Stimulated activated CD8-positive, alpha-beta memory T cell treated with anti-CD3 and anti-CD28 coated beads, Interleukin-4, amount 100 ng/mL, for 24 hours (primary cell): ENCODE data around the gene SLC39A3.

Experiments
- DNase-seq: peaks from one replicate; pipeline ENCODE4 v3.0.0-alpha.2; 2020; ENCODE audit warnings: low read depth

Gene SLC39A3

DNA sequence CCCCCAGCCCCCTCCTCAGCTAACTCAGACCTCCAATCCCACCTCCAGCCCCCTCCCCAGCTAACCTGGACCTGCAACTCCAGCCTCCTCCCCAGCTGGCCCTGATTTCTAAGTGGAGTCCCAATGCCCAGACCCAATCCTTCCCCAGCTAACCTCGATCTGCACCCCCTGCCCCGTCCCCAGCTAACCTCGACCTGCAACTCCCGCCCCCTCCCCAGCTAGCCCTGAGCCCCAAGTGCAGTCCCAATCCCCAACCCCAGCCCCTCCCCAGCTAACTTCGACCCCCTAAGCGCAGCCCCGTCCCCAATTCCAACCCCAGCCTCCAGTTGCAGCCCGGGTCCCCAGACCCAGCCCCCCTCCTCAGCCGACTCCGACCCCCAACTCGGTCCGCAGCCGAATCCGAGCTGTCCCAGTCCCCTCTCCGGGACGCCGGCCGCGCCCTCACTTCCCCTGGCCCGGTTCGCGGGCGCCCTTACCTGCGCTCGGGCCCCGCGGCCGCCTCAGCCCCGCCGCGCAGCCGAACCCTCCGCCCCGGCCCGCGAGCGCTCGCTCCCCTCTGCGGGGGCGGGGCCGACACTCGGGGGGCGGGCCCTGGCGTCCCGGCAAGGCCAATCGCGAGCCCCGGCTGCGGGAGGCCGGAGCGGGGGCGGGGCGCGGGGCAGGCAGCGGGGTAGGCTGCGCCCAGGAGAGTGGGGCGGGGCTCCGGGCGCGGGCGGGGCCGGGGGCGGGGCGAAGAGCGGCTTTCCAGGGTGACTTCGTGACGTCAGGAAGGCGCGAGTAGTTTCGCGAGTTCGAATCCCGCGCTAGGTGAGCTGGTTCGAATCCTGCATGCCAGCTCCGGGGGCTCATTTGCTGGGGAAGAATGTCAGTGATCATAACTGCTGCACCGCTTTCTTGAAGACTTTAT, 37.4 kb downstream of the SLC39A3 start, which contains the start of gene GNG7:
Gene GNG7 (minus strand): TSS at position 525 of the 907 bp plus-strand sequence. CDS start 182,006 bp downstream, outside the sequence.
- peak; percentile 93 for DNase-seq

DNA sequence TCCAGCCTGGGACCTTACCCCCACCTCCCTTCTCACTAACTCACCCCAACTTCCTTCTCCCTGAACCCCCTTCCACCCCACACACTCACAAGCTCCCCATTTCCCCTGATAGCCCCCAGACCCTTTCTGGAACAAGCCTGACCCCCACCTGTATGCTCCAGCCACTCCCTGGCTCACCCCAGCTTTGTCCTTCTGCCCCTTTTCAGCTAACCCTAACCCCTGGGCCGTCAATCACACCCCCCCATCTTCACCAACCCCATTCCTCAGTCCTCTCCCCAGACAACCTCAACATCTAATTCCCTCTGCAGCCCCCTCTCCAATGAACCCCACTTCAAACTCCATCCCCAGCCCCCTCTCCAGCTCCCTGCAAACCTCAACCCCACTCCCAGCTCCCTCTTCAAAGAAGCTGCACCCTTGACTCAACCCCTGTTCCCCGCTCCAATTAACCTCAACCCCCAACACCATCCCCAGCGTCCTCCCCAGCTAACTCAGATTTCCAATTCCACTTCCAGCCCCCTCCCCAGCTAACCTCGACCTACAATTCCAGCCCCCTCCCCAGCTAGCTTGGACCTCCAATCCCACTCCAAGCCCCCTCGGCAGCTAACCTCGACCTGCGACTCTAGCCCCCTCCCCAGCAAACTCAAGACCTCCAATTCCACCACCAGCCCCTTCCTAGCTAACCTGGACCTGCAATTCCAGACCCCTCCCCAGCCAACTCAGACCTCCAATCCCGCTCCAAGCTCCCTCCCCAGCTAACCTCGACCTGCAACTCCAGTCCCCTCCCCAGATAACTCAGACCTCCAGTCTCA, 38.3 kb downstream of the SLC39A3 start:
- DNase-seq: no peak

DNA sequence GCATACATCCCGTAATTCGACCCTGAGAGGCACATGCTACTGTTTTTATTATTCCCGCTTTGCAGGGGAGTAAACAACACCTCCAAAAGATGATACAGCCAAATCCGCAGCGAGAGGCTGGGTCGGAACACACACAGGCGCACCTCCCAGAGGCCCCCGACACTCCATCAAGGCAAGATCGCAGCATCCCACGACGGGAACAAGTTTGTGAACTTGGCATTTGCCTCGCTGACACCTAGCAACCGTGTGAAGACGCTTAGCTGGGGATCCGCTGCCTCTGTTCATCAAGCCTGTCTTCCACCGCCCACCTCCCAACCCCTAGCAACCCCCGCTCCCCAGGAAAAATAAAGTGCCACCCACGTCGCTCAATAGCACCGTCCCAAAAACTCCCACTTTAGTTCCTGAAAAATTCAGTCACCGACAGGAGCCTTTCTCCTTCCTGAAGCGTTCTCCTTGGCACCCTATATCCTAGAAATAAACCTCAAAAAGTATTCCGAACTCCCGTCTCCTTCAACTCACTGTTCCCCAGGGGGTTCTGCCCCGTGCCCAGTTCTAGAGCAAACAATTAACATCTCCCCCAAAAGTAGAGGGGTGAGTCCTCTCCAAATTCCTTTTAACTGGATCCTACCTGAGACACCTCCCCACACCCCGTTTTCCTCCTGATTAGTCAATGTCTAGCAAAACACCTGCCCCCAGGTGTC, 39.0 kb downstream of the SLC39A3 start:
- no peak for DNase-seq

DNA sequence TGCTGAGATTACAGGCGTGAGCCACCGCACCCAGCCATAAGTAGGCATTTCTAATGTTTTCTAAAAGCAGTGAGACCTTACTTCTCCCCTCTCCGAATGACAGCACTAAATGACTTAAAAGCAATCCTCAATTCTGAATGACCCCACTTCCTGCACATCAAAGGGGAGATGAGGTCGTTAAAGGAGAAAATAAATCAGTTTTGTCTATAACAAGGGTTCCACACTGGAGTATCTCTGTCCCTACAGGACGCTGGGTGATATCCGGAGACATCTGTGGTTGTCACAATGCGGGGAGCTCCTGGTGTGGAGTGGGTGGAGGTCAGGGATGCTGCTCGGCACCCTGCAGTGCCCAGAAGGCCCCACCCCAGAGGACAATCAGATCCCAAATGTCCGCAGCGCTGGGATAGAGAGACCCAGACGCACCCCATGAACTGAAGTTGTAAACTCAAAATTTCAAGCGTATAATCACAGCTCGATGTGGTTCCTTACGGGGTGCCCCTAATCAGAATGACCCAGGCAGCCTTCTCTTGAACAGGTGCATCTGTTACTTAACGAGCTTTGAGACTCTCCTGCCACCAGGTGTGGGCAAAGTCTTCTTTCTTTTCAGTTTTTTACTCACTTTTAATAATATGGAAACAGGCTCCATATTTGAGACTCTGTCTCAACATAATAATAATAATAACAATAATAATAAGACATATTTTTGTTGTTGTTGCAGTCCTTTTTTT, 40.2 kb downstream of the SLC39A3 start:
- DNase-seq: no peak

DNA sequence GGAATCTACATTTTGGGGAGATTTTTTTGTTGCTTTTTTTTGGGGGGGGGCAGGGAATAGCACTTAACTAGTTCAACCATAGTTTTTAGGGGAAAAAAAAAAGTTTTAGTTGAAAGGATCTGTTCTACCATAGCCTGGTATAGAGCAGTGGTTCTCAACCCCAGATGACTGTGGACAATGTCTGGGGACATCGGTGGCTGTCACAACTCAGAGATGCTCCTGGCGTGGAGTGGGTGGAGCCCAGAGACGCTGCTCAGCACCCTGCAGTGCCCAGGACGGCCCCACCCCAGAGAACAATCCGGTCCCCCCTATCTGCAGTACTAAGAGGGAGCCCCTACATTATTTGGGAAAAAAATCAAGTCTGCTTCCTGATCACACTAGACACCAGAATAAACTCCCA, 45.6 kb downstream of the SLC39A3 start:
- DNase-seq: no peak

DNA sequence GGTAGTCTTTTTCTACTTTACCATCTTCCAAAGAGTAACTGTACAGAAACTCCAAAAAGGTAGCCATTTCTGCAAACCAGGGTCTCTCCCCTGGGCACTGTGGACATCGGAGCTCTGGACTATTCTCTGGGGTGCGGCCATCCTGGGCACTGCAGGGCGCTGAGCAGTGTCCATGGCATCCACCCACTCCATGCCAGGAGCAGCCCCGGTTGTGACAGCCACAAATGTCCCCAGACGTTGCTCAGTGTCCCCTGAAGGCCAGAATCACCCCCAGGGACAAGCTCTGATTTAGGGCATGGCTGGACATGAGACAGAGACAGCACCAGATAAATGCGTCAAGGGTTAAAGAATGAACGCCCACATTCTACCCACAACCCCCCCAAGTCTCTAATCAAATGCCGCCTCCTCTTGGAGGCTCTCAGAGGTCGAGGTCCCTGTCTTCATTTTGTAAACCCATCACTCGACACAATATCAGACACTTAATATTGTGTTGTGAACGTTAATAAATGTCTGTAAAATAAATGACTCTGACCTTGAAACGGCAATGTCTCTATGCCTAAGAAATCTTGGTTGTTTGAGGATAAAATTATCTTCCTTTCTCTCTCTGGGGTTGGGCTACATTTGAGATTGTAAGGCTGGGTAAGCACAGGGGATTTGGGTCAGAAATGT, 46.2 kb downstream of the SLC39A3 start:
- no peak for DNase-seq

DNA sequence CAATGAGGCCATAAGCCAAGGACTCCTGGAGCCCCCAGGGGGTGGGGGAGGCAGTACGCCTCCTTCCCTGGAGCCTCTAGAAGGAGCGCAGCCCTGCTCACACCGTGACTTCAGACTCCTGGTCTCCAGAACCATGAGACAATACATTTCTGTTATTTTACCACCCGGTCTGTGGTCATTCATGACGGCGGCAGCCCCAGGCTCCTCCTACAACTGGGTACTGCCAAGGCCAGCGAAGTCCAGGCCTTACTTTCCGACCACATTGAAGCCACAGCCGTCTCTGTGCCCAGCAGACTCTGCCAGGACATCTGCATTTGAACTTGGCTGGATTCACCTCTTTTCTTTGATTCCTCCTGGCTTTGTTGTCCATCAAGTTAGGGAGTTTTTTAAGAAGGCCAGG, 47.9 kb downstream of the SLC39A3 start:
- no peak for DNase-seq

DNA sequence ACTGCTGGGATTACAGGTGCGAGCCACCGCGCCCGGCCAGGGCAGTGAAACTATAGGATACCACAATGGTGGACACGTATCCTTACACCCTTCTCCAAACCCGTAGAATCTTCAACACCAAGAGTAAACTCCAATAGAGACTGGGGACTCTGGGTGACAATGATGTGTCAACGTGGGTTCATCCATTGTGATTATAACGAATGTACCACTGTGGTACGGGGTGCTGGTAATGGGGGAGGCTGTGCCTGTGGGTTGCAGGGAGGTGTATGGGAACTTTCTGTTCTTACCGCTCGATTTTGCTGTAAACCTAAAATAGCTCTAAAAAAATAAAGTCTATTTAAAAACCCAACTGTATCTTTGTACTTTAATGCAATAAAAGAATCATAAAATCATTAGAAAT, 49.0 kb downstream of the SLC39A3 start:
- DNase-seq: no peak

DNA sequence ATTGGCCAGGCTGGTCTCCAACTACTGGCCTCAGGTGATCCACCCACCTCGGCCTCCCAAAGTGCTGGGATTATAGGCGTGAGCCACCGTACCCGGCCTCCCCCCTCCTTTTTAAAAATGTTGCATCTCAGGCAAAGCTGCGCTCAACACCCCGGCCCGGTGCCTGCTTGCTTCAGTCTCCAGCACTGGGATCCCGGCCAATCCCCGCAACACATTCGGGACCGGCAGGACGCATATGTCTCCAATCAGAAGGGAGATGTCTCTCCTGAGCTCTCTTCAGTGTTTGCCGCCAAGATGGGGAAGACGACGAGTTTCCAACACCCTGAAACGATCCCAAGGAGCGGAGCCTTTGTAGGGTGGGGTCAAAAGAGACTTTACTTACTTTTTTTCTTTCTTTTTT, 53.5 kb downstream of the SLC39A3 start:
- no peak for DNase-seq

DNA sequence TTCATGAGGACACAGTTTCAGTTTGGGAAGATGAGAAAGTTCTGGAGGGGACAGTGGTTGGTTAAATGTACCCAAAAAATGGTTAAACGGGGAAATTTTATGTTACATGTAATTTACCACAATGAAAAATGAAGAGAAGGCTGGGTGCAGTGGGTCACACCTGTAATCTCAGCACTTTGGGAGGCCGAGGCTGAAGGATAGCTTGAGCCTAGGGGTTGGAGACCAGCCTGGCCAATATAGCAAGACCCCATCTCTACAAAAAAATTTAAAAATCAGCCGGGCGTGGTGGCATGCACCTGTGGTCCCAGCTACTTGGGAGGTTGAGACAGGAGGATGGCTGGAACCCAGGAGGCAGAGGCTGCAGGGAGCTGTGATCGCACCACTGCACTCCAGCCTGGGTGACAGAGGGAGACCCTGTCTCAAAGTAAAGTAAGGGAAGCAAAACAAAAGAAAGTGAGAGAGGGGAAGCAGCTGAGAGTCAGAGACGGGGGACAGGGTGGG, 54.6 kb downstream of the SLC39A3 start:
- no peak for DNase-seq

DNA sequence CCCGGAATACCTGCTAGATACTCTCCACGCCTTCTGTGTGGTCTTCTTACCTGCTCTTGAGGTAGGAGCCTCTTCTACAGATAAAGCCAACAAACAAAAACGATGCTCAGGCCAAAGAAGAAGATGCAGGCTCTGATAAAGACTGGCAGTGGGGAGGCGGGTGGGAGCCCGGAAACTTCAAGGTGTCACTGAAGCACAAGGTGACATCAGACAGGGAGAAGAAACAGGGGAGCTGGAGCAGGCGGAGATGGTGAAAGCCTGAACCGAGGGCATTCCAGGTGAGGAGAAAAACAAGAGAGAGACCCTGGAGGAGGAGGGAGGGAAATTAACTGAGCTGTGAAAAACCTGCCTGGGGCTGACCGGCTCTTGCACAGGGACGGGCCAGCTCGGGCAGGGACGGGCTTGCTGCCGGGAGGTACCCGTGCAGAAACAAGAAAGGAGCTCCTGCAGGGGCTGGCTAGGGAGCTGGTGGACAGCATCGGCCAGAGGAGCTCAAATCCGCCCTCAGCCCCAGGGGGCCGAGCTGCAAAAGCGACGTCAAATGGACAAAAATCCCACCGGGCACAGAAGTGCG, 56.3 kb downstream of the SLC39A3 start:
- no peak for DNase-seq
